ENCODE measurements around the gene TNIP2. TPM values are rescaled to one million over a fixed set of nuclear protein-coding genes. Genes with fewer than 3 reads are reported as not detected.
A peak's percentile ranks its signal among the peaks of the same experiment; 100 is the strongest.

Gene TNIP2
- total RNA-seq, 1 experiment from 2014 or later: 56.5 TPM

- H3K9ac ChIP-seq (ENCODE audit: low read length): peak overlapping the region; percentile 27; the same call in 1 of the 2 replicates
- H2AFZ ChIP-seq (ENCODE audit: low read length): no peak overlapping the region
- no peaks in the 10 kb centered on the region for H3K9me2 ChIP-seq (replicated peaks; ENCODE audit: low read length)
- intact Hi-C loops (cut with micrococcal nuclease): no loop called here
- no peaks in the 10 kb centered on the region for H3F3A ChIP-seq (ENCODE audit: low read length, unreplicated experiment)
- H3K4me1 ChIP-seq (ENCODE audit: insufficient read depth, low read length): peaks cover 26% of the 10 kb centered on the region
- no peaks in the 10 kb centered on the region for H4K20me1 ChIP-seq (ENCODE audit: low read length)
- TF ChIP-seq EZH2phosphoT487 (IDR thresholded peaks at IDR 0.05; ENCODE audit: borderline replicate concordance, low read length) (no peak), EZH2 (IDR thresholded peaks at IDR 0.05; ENCODE audit: low read length, unreplicated experiment) (no peak)
- TF ChIP-seq, protein P1, sequence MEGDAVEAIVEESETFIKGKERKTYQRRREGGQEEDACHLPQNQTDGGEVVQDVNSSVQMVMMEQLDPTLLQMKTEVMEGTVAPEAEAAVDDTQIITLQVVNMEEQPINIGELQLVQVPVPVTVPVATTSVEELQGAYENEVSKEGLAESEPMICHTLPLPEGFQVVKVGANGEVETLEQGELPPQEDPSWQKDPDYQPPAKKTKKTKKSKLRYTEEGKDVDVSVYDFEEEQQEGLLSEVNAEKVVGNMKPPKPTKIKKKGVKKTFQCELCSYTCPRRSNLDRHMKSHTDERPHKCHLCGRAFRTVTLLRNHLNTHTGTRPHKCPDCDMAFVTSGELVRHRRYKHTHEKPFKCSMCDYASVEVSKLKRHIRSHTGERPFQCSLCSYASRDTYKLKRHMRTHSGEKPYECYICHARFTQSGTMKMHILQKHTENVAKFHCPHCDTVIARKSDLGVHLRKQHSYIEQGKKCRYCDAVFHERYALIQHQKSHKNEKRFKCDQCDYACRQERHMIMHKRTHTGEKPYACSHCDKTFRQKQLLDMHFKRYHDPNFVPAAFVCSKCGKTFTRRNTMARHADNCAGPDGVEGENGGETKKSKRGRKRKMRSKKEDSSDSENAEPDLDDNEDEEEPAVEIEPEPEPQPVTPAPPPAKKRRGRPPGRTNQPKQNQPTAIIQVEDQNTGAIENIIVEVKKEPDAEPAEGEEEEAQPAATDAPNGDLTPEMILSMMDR (conservative IDR thresholded peaks at IDR 0.05; ENCODE audit: low read depth, low read length): no peak
- H3K79me2 ChIP-seq (ENCODE audit: low read length): no peaks in the 10 kb centered on the region
- ATAC-seq (peak; percentile 9), DNase-seq (no peak)
- CTCF ChIA-PET: no interaction called here
- POLR2A ChIA-PET (ENCODE audit: unreplicated experiment): no interaction called here
- no peaks in the 10 kb centered on the region for H3K27me3 ChIP-seq (ENCODE audit: low read length)
- H3K9me3 ChIP-seq (ENCODE audit: low read length): no peaks in the 10 kb centered on the region
- 0 out of 2 replicates have a peak overlapping the region, but pooled peaks have one; percentile 67 for H3K4me3 ChIP-seq (ENCODE audit: low read length)
- 0 out of 2 replicates have a peak overlapping the region, but pooled peaks have one; percentile 5 for H3K27ac ChIP-seq (ENCODE audit: low read length)
- H3K36me3 ChIP-seq (ENCODE audit: low read depth, low read length): no peaks in the 10 kb centered on the region
- peak overlapping the region; percentile 83 for H3K4me2 ChIP-seq (ENCODE audit: low read length)
- TSS peak; percentile 38 for BruUV-seq (replicated peaks)
Measured at GRCh38 chr4:2794486-2795299, 38.6 kb upstream of the TNIP2 start.

DNA sequence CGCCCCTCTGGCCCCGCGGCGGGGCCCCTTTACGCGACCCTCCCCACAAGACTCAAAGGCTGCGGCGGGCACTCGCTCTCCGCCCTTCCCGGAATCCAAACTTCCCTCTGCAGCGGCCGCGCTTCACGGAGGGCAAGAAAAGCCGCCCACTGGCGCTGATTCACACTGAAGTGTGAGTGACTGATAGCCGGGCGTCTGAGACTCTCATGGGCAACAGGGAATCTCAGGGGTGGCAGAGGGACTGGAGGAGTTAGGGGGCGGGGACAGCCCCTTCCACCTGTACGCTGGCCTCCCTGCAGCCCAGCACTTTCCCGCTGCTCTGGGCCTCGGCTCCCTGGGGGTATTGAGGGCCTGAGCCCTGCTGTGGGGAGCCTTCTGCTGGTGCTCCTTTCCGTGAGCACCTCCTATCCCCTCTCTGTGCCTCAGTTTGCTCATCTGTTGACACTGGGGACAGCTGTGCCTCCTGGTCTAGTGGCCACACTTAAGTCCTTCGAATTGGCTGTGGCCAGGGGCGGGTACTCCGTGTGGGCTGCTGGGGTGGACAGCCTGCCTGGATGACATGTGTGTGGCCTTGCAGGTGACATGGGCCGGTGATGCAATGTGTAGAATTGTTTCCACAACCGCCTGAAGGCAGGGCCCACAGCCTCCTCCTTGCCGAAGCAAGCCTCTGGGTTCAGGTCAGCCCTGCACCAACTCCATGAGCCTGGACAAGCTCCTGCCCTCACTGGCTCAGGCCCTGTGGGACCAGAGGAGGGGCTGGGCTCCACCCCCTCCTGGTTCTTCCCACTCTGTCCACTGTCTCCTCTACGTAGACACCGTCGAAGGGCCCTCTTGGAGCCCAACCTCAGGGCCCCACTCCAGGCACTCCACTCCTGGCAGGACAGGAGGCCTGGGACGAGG lies 37.7 kb upstream of the TNIP2 start:
- Histone ChIP-seq H3K4me2 (ENCODE audit: low read length) (peak overlapping the region; percentile 83), H3K27ac (ENCODE audit: low read length) (0 out of 2 replicates have a peak overlapping the region, but pooled peaks have one; percentile 5), H3K4me3 (ENCODE audit: low read length) (peak overlapping the region; percentile 67), H3K79me2 (ENCODE audit: low read length) (no peaks in the 10 kb centered on the region), H3K27me3 (ENCODE audit: low read length) (no peaks in the 10 kb centered on the region), H3K4me1 (ENCODE audit: insufficient read depth, low read length) (peaks cover 26% of the 10 kb centered on the region), H4K20me1 (ENCODE audit: low read length) (no peaks in the 10 kb centered on the region), H3K9me3 (ENCODE audit: low read length) (no peaks in the 10 kb centered on the region), H3F3A (ENCODE audit: low read length, unreplicated experiment) (no peaks in the 10 kb centered on the region), H2AFZ (ENCODE audit: low read length) (peak overlapping the region; percentile 55; the same call in 1 of the 2 replicates), H3K9me2 (replicated peaks; ENCODE audit: low read length) (no peaks in the 10 kb centered on the region), H3K36me3 (ENCODE audit: low read depth, low read length) (no peaks in the 10 kb centered on the region), H3K9ac (ENCODE audit: low read length) (peak overlapping the region; percentile 49)
- intact Hi-C loops (cut with micrococcal nuclease): no loop called here
- TF ChIP-seq, protein P1 (conservative IDR thresholded peaks at IDR 0.05; ENCODE audit: low read depth, low read length): no peak
- TF ChIP-seq EZH2phosphoT487 (IDR thresholded peaks at IDR 0.05; ENCODE audit: borderline replicate concordance, low read length) (no peak), EZH2 (IDR thresholded peaks at IDR 0.05; ENCODE audit: low read length, unreplicated experiment) (no peak)
- POLR2A ChIA-PET (ENCODE audit: unreplicated experiment): no interaction called here
- peak; percentile 58 for DNase-seq
- no TSS peak for BruUV-seq (replicated peaks)
- CTCF ChIA-PET: no interaction called here
- peak; percentile 49 for ATAC-seq
